RWPE2 (cell line): Measurements from ENCODE around the gene TEKTIP1.
A peak's percentile ranks its signal among the peaks of the same experiment; 100 is the strongest.

ENCODE experiments used
- ATAC-seq: fragments of 200-7000 bp; cut with Tn5 transposase; 3 replicates; pipeline ENCODE4 v1.9.1; 2021; ENCODE audit warnings: low read depth
- DNase-seq: peaks from one replicate; pipeline ENCODE4 v3.0.0-alpha.2; 2020; ENCODE audit warnings: low spot score
- H3K27ac ChIP-seq: fragments of 450-650 bp; 2 replicates; pipeline ENCODE4 v1.5.1; 2017; ENCODE audit warnings: mild to moderate bottlenecking; ENCODE audit not compliant: poor library complexity, severe bottlenecking
- H3K27me3 ChIP-seq: fragments of 250-450 bp; sonication (Bioruptor Pico); 2 replicates; pipeline ENCODE4 v1.5.1; 2021; ENCODE audit warnings: mild to moderate bottlenecking, moderate library complexity; ENCODE audit not compliant: insufficient read depth, poor library complexity, severe bottlenecking
- H3K36me3 ChIP-seq: fragments of 250-450 bp; sonication (Bioruptor Pico); 2 replicates; pipeline ENCODE4 v1.5.1; 2020; ENCODE audit warnings: low read depth, mild to moderate bottlenecking, moderate library complexity
- H3K4me1 ChIP-seq: fragments of 250-450 bp; sonication (Bioruptor Pico); 2 replicates; pipeline ENCODE4 v1.5.1; 2021; ENCODE audit warnings: mild to moderate bottlenecking, moderate library complexity; ENCODE audit not compliant: insufficient read depth, poor library complexity, severe bottlenecking
- H3K4me3 ChIP-seq: fragments of 250-450 bp; sonication (Bioruptor Pico); 2 replicates; pipeline ENCODE4 v1.5.1; 2021; ENCODE audit warnings: mild to moderate bottlenecking, moderate library complexity; ENCODE audit not compliant: severe bottlenecking
- H3K9me3 ChIP-seq: fragments of 250-450 bp; sonication (Bioruptor Pico); 2 replicates; pipeline ENCODE4 v1.5.1; 2021; ENCODE audit warnings: mild to moderate bottlenecking, moderate library complexity; ENCODE audit not compliant: severe bottlenecking
- TF ChIP-seq, protein P1 (sequence below): fragments of 450-650 bp; IDR thresholded peaks from one replicate; pipeline ENCODE4 v1.5.1; 2017; ENCODE audit warnings: mild to moderate bottlenecking, moderate library complexity; ENCODE audit not compliant: poor library complexity, severe bottlenecking

The TEKTIP1 gene

DNA sequence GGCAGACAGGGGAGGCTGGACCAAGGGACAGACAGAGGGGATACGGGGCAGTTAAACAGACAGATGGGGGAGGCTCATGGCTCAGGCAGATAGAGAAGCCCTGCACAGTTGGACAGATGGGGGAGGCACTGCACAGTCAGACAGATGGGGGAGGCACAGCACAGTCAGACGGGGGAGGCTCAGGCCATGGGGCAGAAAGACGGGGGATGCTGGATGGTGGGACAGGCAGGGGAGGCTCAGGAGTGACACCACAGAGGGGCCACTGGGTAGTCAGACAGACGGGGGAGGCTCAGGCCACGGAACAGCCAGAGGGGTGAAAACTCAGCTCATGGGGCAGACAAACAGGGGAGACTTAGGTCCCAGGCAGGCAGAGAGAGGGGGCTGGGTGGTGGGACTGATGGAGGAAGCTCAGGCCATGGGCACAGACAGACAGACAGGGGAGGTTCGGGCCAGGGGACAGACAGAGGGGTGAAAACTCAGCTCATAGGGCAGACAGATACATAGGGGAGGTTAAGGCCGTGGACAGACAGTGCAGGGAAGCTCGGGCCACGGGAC, 17.5 kb downstream of the TEKTIP1 start:
- peak; percentile 40 for DNase-seq
- no peaks in the 10 kb centered on the region for H3K36me3 ChIP-seq
- no peaks in the 10 kb centered on the region for H3K27me3 ChIP-seq
- peak overlapping the region; percentile 78 for H3K4me3 ChIP-seq
- H3K27ac ChIP-seq: peak overlapping the region; percentile 77
- TF ChIP-seq, protein P1, sequence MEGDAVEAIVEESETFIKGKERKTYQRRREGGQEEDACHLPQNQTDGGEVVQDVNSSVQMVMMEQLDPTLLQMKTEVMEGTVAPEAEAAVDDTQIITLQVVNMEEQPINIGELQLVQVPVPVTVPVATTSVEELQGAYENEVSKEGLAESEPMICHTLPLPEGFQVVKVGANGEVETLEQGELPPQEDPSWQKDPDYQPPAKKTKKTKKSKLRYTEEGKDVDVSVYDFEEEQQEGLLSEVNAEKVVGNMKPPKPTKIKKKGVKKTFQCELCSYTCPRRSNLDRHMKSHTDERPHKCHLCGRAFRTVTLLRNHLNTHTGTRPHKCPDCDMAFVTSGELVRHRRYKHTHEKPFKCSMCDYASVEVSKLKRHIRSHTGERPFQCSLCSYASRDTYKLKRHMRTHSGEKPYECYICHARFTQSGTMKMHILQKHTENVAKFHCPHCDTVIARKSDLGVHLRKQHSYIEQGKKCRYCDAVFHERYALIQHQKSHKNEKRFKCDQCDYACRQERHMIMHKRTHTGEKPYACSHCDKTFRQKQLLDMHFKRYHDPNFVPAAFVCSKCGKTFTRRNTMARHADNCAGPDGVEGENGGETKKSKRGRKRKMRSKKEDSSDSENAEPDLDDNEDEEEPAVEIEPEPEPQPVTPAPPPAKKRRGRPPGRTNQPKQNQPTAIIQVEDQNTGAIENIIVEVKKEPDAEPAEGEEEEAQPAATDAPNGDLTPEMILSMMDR: no peak
- no peak for ATAC-seq
- H3K9me3 ChIP-seq: no peaks in the 10 kb centered on the region
- peaks cover 4% of the 10 kb centered on the region for H3K4me1 ChIP-seq

DNA sequence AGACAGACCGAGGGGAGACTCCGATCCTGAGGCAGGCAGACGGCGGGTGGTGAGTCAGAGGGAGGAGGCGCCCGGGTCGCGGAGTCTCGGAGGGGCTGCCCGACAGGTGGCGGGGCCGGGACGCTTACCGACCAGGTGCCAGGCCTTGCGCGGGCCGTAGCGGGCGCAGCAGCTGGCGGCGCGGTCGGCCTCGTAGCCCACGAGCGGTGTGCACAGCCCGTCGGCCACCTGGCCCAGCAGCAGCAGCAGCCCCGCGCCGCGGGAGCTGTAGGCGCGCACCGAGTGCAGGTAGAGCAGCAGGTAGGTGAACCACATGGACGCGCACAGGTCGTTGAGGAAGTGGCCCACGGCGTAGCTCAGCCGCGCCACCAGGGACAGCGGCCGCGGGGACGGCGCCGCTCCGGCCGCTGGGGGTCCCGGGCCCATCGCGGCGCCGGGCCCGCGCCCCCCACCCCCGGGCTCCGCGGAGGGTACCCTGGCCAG, 18.0 kb downstream of the TEKTIP1 start:
- DNase-seq (peak; percentile 77), ATAC-seq (peak; percentile 39)
- TF ChIP-seq, protein P1: peak; percentile 4
- H3K4me3 ChIP-seq: peak overlapping the region; percentile 78
- no peaks in the 10 kb centered on the region for H3K9me3 ChIP-seq
- peak overlapping the region; percentile 77 for H3K27ac ChIP-seq
- H3K4me1 ChIP-seq: peaks cover 4% of the 10 kb centered on the region
- H3K27me3 ChIP-seq: no peaks in the 10 kb centered on the region
- H3K36me3 ChIP-seq: no peaks in the 10 kb centered on the region

DNA sequence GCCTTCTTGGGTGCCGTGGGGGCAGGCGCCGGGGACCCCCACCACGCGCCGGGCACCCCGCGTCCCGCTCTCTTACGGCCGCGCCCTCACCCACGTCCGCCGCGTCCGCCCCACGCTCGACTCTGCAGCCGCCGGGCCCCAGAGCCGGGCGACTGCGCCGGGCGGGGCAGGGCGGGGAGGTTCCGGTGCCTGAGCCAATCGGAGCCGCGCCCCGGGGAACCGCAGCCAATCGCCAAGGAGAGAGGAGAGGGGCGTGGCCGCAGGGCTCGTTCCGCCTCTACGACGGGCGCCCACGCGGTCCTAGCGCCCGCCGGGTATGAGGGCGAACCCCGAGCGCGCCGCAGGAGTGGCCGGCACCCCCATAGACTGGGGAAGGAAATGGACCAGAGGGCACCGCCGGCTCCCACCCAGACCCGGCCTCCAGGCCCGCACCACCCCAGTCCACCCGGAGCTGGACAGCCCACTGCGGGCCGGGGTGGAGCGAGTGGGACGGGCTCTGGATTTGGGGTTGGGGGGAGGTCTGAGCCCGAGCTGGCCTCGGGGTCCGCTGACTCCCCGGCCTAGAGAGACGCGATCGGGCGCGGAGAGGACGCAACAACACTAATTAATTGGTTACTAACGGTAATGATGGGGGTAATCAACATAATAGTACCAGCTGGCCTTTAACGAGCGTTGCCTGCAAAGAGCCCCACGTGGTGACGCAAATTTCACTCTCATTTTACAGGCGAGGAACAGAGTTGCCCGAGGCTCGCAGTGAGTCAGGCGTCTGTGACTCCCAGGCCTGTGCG, 18.7 kb downstream of the TEKTIP1 start, which contains the start of gene MFSD12:
Gene MFSD12, minus strand, starts transcription at position 126 of the 788 bp plus-strand sequence. CDS start 183 bp downstream, outside the sequence.
- H3K27ac ChIP-seq: peak within 1 kb of the TSS; percentile 77
- DNase-seq: peak; percentile 91
- no peaks in the 10 kb centered on the region for H3K9me3 ChIP-seq
- peaks cover 10% of the 10 kb centered on the region for H3K4me1 ChIP-seq
- no peaks in the 10 kb centered on the region for H3K27me3 ChIP-seq
- H3K36me3 ChIP-seq: no peaks in the 10 kb centered on the region
- peak; percentile 87 for ATAC-seq
- peak within 1 kb of the TSS; percentile 78 for H3K4me3 ChIP-seq
- TF ChIP-seq, protein P1: no peak

DNA sequence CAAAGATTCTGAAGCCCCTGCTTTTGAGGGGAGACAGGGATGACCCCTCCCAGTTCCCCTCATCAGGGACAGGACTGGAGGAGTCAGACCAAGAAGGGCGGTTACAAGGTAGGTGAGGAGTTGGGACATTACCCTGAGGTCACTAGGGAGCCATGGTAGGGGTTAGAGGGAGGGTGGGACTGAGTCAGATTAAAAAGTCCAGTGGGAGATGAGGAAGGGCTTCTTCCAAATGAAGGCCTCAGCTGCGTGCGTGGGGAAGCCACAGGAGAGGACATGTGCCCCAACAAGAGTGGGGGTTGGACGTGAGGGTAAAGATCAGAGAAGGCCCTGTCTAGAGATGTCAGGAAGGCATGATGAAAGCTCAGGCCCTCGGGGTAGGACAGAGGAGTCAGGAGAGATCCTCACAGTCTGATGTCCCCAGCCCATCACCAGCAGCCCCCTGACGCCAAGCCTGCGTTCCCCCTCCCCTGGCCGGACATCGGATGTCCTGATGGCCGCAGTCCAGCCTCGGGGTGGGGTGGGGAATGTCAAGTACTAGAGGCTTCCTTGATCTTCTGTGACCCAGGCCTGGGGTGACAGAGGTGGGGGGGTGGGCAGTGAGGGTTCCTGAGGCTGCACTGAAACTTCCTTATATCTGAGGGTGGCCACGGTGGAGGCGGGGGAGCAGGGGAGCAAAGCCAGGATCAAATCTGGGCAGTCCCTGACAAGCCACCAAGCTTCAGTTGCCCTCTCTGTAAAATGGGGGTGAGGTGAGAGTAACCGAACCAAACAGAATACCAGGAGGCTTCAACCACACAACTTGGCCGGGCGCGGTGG, 24.9 kb downstream of the TEKTIP1 start:
- Histone ChIP-seq H3K27ac (no peak overlapping the region), H3K4me1 (peaks cover 8% of the 10 kb centered on the region), H3K4me3 (no peak overlapping the region), H3K9me3 (no peaks in the 10 kb centered on the region), H3K27me3 (no peaks in the 10 kb centered on the region), H3K36me3 (no peaks in the 10 kb centered on the region)
- no peak for ATAC-seq
- TF ChIP-seq, protein P1: no peak
- no peak for DNase-seq
